GM10266 (cell line): ENCODE results near the gene RTN4.

Source experiments
- DNase-seq: peaks from one replicate; pipeline ENCODE4 v3.0.0; 2012; ENCODE audit errors: extremely low spot score
- CTCF ChIP-seq: IDR thresholded peaks from 2 replicates; pipeline ENCODE4 v1.5.1; 2012; ENCODE audit warnings: mild to moderate bottlenecking, low read depth; ENCODE audit not compliant: control insufficient read depth, insufficient read depth; ENCODE audit errors: missing control alignments

Gene RTN4

GRCh38 chr2:54964271-54964670 is 86.0 kb downstream of the RTN4 start:
- no peak for TF ChIP-seq CTCF

DNA sequence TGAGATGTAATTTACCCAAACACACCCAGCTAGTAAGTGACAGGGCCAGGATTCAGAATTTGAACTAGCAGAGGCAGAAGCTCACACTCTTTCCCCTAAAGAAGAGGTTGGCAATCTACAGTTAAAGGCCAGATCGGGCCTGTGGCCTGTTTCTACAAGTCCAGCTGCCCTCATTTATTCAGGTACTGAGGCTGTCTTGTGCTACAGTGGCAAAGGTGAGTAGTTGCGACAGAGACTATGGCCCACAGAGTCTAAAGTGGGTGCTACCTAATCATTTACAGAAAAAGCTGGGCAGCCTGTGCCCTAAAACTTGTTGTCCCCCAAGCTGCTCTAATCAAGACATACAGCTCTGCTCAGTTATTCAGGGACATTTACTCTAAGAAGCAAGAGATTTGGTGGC is 86.8 kb downstream of the RTN4 start:
- TF ChIP-seq CTCF, result no peak
- no peak for DNase-seq

More at GRCh38 chr2:54964271-54964670, 86.0 kb downstream of the RTN4 start:
- DNase-seq, result no peak

DNA sequence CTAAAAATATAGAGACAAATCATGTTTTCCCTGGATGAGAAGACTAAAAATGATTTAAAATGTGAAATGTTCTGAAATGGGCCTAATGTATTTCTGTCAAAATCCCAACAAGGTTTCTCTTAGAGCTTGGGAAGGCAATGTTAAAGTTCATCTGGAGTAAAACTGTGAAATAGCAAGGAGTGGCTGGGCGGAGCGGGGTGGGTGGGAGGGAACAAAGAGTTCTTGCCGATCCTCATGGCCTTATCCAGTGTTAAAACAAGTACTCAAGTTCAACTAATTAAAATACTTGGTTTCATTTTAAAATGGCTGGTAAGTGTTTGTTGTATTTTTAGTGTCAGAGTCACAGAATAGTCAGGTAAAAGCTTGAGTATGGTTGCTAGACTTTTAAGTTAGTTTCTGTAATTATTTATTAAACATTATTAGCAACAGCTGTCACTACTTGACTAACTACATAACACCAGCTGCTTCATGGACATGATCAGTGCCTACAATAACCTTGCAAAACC is 87.3 kb downstream of the RTN4 start:
- TF ChIP-seq CTCF, result no peak
- DNase-seq, result no peak

GRCh38 chr2:54962511-54962910 is 87.7 kb downstream of the RTN4 start:
- DNase-seq, result no peak
- TF ChIP-seq CTCF, result no peak

GRCh38 chr2:54960164-54960563 is 90.1 kb downstream of the RTN4 start:
- TF ChIP-seq CTCF, result no peak
- no peak for DNase-seq

- DNase-seq, result no peak
- no peak for TF ChIP-seq CTCF
Measured at GRCh38 chr2:54958717-54959371, 91.4 kb downstream of the RTN4 start.

DNA sequence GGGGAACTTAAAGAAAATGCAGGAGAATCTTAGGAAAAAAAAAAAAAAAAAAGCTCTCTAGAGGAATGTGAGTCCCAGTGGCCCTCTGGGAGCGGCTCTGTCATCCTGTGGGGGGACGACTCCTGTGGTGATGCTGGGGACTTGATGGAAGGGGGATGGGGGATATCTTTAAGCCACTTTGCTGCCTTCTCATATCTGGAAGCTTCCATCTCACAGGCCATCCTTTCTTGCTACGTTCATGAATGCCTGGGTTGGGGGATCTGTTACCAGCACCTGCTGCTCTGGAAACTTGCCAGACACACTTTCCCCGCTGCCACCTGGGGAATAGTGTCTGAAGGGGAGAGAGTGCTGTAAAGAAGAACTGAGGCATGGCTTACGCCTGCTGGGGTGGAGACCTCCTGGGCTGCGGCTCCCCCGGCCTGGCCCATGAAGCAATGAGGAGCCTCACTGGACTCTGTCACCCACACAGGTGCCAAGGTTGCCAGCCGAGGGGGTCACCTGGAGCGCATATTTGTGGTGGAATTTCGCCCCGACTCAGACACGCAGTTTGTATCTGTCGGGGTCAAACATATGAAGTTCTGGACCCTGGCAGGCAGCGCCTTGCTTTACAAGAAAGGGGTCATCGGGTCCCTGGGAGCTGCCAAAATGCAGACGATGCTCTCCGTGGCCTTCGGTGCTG is 92.8 kb downstream of the RTN4 start:
- DNase-seq, result no peak
- no peak for TF ChIP-seq CTCF
